ENCODE data around the gene STX2.
"Not testable (repeated sequence)": the region's sequence is repeated elsewhere in the genome, so short reads cannot be mapped to it uniquely, and the experiment has no call there.

DNA sequence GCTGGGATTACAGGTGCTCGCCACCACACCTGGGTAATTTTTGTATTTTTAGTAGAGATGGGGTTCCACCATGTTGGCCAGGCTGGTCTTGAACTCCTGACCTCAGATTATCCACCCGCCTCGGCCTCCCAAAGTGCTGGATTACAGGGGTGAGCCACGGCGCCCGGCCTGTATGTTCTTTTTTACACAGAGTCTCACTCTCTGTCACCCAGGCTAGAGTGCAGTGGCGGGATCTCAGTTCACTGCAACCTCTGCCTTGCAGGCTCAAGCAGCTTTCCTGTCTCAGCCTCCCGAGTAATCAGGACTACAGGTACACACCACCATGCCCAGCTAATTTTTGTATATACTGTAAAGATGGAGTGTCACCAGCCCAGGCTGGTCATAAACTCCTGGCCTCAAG is 23.7 kb upstream of the STX2 start:
- TF ChIP-seq, protein P1, sequence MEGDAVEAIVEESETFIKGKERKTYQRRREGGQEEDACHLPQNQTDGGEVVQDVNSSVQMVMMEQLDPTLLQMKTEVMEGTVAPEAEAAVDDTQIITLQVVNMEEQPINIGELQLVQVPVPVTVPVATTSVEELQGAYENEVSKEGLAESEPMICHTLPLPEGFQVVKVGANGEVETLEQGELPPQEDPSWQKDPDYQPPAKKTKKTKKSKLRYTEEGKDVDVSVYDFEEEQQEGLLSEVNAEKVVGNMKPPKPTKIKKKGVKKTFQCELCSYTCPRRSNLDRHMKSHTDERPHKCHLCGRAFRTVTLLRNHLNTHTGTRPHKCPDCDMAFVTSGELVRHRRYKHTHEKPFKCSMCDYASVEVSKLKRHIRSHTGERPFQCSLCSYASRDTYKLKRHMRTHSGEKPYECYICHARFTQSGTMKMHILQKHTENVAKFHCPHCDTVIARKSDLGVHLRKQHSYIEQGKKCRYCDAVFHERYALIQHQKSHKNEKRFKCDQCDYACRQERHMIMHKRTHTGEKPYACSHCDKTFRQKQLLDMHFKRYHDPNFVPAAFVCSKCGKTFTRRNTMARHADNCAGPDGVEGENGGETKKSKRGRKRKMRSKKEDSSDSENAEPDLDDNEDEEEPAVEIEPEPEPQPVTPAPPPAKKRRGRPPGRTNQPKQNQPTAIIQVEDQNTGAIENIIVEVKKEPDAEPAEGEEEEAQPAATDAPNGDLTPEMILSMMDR (IDR thresholded peaks at IDR 0.05): not testable (repeated sequence)
- not testable (repeated sequence) for TF ChIP-seq POLR2AphosphoS5 (IDR thresholded peaks at IDR 0.05); POLR2A (IDR thresholded peaks at IDR 0.05); EP300 (IDR thresholded peaks at IDR 0.05; ENCODE audit: low read depth)
